Glutamatergic neuron (in vitro differentiated cells): ENCODE data around the gene MFAP3L. TPM values are rescaled to one million over a fixed set of nuclear protein-coding genes. Genes with fewer than 3 reads are reported as not detected.
A peak's percentile ranks its signal among the peaks of the same experiment; 100 is the strongest.
"Not testable (repeated sequence)": the region's sequence is repeated elsewhere in the genome, so short reads cannot be mapped to it uniquely, and the experiment has no call there.

Experiments
- DNase-seq: peaks from one replicate; pipeline ENCODE4 v3.0.0; 2022
- H3K27ac Mint-ChIP-seq: one replicate; pipeline ENCODE4 v1.8.0; 2020; ENCODE audit warnings: mild to moderate bottlenecking, mixed read lengths, inconsistent platforms; ENCODE audit not compliant: unreplicated experiment
- H3K27me3 Mint-ChIP-seq: one replicate; pipeline ENCODE4 v1.8.0; 2020; ENCODE audit warnings: mild to moderate bottlenecking, moderate library complexity, mixed read lengths, inconsistent platforms; ENCODE audit not compliant: unreplicated experiment
- H3K36me3 Mint-ChIP-seq: one replicate; pipeline ENCODE4 v1.8.0; 2020; ENCODE audit warnings: mild to moderate bottlenecking, mixed read lengths, inconsistent platforms; ENCODE audit not compliant: unreplicated experiment
- H3K4me1 Mint-ChIP-seq: one replicate; pipeline ENCODE4 v1.8.0; 2020; ENCODE audit warnings: mild to moderate bottlenecking, low read depth, mixed read lengths, inconsistent platforms; ENCODE audit not compliant: unreplicated experiment
- H3K4me3 Mint-ChIP-seq: one replicate; pipeline ENCODE4 v1.8.0; 2020; ENCODE audit warnings: mild to moderate bottlenecking, mixed read lengths, inconsistent platforms; ENCODE audit not compliant: unreplicated experiment
- H3K9me3 Mint-ChIP-seq: one replicate; pipeline ENCODE4 v1.8.0; 2020; ENCODE audit warnings: mild to moderate bottlenecking, moderate library complexity, mixed read lengths, inconsistent platforms; ENCODE audit not compliant: unreplicated experiment
- total RNA-seq: library from RNA; stranded (reverse); fragmentation: NEBNext Ultra II Directional; extraction: Animal tissue kit (Norgen Biotek cat#: 25700); gene quantifications from one replicate; pipeline ENCODE4 v1.2.1, GENCODE V29; 2021; ENCODE audit not compliant: unreplicated experiment
- TF ChIP-seq, protein P1 (sequence below): fragments of 200-600 bp; sonication (generic); IDR thresholded peaks from one replicate; pipeline ENCODE4 v1.5.0; 2021; ENCODE audit not compliant: partially characterized antibody, unreplicated experiment

The MFAP3L gene
- total RNA-seq, 1 donor from 2014 or later, result 8.4 TPM

GRCh38 chr4:169945636-169946035 is 80.6 kb downstream of the MFAP3L start:
- no peak overlapping the region for H3K4me3 Mint-ChIP-seq
- H3K9me3 Mint-ChIP-seq, result peaks cover 4% of the 10 kb centered on the region
- DNase-seq, result no peak
- H3K27me3 Mint-ChIP-seq, result peaks cover 2% of the 10 kb centered on the region
- peaks cover 3% of the 10 kb centered on the region for H3K36me3 Mint-ChIP-seq
- TF ChIP-seq, protein P1, sequence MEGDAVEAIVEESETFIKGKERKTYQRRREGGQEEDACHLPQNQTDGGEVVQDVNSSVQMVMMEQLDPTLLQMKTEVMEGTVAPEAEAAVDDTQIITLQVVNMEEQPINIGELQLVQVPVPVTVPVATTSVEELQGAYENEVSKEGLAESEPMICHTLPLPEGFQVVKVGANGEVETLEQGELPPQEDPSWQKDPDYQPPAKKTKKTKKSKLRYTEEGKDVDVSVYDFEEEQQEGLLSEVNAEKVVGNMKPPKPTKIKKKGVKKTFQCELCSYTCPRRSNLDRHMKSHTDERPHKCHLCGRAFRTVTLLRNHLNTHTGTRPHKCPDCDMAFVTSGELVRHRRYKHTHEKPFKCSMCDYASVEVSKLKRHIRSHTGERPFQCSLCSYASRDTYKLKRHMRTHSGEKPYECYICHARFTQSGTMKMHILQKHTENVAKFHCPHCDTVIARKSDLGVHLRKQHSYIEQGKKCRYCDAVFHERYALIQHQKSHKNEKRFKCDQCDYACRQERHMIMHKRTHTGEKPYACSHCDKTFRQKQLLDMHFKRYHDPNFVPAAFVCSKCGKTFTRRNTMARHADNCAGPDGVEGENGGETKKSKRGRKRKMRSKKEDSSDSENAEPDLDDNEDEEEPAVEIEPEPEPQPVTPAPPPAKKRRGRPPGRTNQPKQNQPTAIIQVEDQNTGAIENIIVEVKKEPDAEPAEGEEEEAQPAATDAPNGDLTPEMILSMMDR, result no peak
- no peak overlapping the region for H3K27ac Mint-ChIP-seq
- H3K4me1 Mint-ChIP-seq, result peaks cover 5% of the 10 kb centered on the region

DNA sequence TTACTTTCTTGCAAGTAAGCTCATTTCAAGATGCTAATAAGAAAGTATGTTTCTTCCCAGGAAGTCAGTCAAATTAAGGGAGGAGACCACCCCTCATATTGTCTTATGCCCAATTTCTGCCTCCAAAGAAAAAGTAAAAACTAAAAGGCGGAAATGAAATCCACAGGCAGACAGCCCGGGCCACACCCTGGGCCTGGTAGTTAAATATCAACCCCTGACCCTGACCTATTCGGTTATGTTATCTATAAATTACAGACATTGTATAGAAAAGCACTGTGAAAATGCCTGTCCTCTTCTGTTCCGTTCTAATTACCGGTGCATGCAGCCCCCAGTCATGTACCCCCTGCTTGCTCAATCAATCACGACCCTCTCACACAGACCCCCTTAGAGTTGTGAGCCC is 82.6 kb downstream of the MFAP3L start:
- H3K27ac Mint-ChIP-seq, H3K4me1 Mint-ChIP-seq, H3K36me3 Mint-ChIP-seq, DNase-seq, H3K4me3 Mint-ChIP-seq, H3K27me3 Mint-ChIP-seq, H3K9me3 Mint-ChIP-seq: not testable (repeated sequence)

- H3K4me1 Mint-ChIP-seq, result peaks cover 5% of the 10 kb centered on the region
- H3K27me3 Mint-ChIP-seq, result no peaks in the 10 kb centered on the region
- no peak overlapping the region for H3K4me3 Mint-ChIP-seq
- H3K36me3 Mint-ChIP-seq, result peaks cover 3% of the 10 kb centered on the region
- no peak for DNase-seq
- TF ChIP-seq, protein P1, result no peak
- H3K9me3 Mint-ChIP-seq, result peaks cover 4% of the 10 kb centered on the region
- H3K27ac Mint-ChIP-seq, result no peak overlapping the region
Observed at GRCh38 chr4:169941141-169941540, 85.1 kb downstream of the MFAP3L start.

DNA sequence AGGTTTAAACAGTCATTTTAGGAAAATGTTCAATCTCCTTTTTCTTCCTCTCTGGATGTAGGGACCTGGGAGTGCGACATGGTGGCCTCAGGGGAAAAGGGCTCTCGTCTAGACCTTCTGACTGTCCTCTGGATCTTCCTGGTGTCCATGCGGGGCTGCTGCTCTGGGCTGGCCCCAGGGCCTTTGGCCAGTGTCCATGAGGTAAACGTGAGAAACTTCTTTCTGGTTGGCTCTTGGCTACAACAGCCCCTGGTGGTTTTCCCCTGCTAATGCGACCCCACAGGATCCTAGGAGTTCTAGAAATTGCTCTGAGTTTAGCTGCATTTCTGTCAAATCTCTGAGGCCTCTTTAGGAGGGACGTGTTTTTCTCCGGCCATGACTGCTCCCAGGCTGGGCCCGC is 85.7 kb downstream of the MFAP3L start:
- no peaks in the 10 kb centered on the region for H3K27me3 Mint-ChIP-seq
- H3K4me3 Mint-ChIP-seq, result no peak overlapping the region
- H3K36me3 Mint-ChIP-seq, result peaks cover 3% of the 10 kb centered on the region
- no peak overlapping the region for H3K27ac Mint-ChIP-seq
- DNase-seq, result peak; percentile 24
- peaks cover 5% of the 10 kb centered on the region for H3K4me1 Mint-ChIP-seq
- TF ChIP-seq, protein P1, result peak; percentile 33
- peaks cover 4% of the 10 kb centered on the region for H3K9me3 Mint-ChIP-seq

Other genes with a start within 250 kb of the MFAP3L start
- 28.4 TPM for gene AADAT, start 63.6 kb upstream of the MFAP3L start, total RNA-seq